Memory B cell (primary cell): ENCODE measurements around the gene KNSTRN.
A peak's percentile ranks its signal among the peaks of the same experiment; 100 is the strongest.

Experiments used
- ATAC-seq: fragments of 150-1000 bp; cut with Tn5 transposase; 2 replicates; pipeline ENCODE4 v1.10.0; 2021; ENCODE audit warnings: low read depth, mild to moderate bottlenecking, moderate library complexity
- DNase-seq, 2 donors: peaks; one replicate each; pipeline ENCODE4 v3.0.0; 2022; ENCODE audit warnings: low spot score in 2 of 2
- H3K27ac Mint-ChIP-seq: one replicate; pipeline ENCODE4 v1.8.0; 2022; ENCODE audit warnings: mild to moderate bottlenecking, moderate library complexity, mixed read lengths
- H3K27me3 Mint-ChIP-seq: one replicate; pipeline ENCODE4 v1.8.0; 2022; ENCODE audit warnings: mixed read lengths
- H3K36me3 Mint-ChIP-seq: one replicate; pipeline ENCODE4 v1.8.0; 2022; ENCODE audit warnings: mild to moderate bottlenecking, mixed read lengths
- H3K4me1 Mint-ChIP-seq: one replicate; pipeline ENCODE4 v1.8.0; 2022; ENCODE audit warnings: mixed read lengths
- H3K4me3 Mint-ChIP-seq: one replicate; pipeline ENCODE4 v1.8.0; 2022; ENCODE audit warnings: mild to moderate bottlenecking, moderate library complexity, mixed read lengths
- H3K9me3 Mint-ChIP-seq: one replicate; pipeline ENCODE4 v1.8.0; 2022; ENCODE audit warnings: mixed read lengths

KNSTRN gene

DNA sequence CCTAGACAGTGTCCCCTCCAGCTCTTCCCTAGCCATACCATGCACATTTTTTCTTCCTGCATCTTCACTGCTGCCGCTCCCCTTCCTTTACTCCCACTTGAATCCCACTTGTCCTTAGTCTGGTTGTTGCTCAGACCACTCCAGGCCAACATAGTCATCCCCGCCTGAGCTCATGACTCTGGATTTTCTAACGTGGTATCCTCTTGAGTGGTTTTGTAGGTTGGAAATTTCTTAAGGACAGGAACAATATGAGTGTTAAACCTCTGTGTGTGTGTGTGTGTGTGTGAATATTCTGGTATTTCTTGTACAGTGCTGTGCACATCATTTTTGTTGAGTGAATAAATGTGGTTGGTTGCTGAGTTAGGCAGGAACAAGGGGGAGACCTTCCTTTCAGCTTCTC lies 61.3 kb downstream of the KNSTRN start:
- Mint-ChIP-seq H3K4me3 (peak overlapping the region; percentile 4), H3K4me1 (peaks cover 43% of the 10 kb centered on the region), H3K27me3 (peaks cover 3% of the 10 kb centered on the region), H3K36me3 (peaks cover 2% of the 10 kb centered on the region), H3K27ac (no peak overlapping the region), H3K9me3 (no peaks in the 10 kb centered on the region)
- DNase-seq (no peak), ATAC-seq (no peak)
